GM21825 (cell line): ENCODE results near the gene STING1.
"Not testable (repeated sequence)": the region's sequence is repeated elsewhere in the genome, so short reads cannot be mapped to it uniquely, and the experiment has no call there.

ENCODE experiments used
- ATAC-seq: cut with Tn5 transposase; IDR thresholded peaks from one replicate; pipeline ENCODE4 v1.9.1; 2021; ENCODE audit warnings: mild to moderate bottlenecking, moderate library complexity; ENCODE audit not compliant: unreplicated experiment

The STING1 gene

DNA sequence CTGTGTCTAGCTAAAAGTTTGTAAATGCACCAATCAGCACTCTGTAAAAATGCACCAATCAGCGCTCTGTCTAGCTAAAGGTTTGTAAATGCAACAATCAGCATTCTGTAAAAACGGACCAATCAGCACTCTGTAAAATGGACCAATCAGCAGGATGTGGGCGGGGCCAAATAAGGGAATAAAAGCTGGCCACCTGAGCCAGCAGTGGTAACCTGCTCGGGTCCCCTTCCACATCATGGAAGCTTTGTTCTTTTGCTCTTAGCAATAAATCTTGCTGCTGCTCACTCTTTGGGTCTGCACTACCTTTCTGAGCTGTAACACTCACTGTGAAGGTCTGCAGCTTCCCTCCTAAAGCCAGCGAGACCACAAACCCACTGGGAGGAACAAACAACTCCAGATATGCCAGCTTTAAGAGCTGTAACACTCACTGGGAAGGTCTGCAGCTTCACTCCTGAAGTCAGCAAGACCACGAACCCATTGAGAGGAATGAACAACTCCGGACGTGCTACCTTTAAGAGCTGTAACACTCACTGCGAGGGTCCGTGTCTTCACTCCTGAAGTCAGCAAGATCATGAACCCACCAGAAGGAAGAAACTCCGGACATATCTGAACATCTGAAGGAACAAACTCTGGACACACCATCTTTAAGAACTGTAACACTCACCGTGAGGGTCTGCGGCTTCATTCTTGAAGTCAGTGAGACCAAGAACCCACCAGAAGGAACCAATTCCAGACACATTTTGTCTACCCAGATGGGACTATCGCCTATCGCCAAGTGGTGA lies 20.7 kb upstream of the STING1 start:
- not testable (repeated sequence) for ATAC-seq

DNA sequence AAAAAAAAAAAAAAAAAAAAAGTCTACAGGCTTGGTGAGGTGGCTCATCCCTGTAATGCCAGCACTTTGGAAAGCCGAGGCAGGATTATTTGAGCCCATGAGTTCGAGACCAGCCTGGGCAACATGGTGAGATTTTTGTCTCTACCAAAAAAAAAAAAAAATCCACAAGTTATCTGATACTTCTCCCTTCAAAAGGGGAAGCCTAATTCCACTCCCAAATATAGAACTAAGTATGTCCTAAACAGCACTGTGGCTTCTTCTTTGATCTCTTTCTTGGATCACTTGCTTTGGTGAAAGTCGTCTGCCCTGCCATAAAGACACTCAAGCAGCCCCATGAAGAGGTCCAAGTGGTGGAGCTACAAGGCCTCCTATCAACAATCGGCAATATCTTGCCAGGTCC lies 18.8 kb upstream of the STING1 start:
- no peak for ATAC-seq

DNA sequence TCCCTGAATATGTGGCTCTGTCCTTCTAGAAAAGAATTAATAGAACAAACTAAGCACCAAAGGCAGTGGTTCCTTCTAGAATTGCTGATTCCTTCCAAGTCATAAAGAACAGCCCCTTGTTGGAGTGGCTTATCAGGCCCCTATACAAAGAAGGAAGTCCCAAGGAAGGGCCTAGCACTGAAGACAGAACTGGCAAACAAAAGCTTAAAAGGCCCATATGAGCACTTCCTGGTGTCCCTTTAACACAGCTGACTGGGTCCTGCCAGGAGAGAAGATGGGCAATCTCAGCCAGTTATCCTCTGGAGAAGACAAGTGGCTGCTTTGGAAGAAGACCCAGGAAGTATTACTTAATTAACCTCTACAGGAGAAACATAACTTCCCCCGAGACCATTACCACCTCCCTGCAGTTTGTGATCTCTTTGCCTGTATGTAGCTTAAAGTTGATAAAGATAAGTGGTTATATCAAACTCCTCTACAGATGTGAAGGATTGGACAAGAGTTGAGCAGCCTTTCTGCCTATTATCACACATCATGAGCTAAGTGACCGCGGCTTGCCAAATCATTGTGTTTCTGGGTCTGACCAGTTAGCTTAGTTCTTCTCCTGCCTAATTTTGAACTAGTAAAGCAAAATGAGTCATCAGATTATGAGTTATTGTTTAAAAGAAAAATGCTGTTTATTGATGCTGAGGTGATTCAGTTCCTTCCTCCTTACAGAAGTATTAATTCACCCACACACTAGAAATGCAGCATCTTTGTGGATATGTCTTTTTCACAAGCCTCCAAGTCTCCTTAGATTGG lies 13.3 kb upstream of the STING1 start:
- ATAC-seq: no peak

DNA sequence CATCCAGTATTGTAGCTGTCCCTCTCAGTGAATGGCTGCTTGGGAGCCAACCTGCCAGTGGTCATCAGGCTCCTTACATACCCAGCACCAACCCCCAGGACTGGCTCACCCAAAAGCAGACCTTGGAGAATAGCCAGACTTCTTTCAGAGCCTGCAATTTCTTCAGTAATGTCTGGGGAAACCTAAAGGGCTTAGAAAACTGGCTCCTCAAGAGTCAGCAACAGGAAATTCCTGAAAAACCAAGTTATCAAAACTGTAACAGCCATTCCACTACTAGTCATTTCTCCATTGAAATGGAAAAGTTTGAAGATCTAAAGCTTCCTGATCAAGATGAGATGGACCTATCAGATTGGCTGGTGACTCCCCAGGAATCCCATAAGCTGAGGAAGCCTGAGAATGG lies 12.3 kb upstream of the STING1 start:
- no peak for ATAC-seq

DNA sequence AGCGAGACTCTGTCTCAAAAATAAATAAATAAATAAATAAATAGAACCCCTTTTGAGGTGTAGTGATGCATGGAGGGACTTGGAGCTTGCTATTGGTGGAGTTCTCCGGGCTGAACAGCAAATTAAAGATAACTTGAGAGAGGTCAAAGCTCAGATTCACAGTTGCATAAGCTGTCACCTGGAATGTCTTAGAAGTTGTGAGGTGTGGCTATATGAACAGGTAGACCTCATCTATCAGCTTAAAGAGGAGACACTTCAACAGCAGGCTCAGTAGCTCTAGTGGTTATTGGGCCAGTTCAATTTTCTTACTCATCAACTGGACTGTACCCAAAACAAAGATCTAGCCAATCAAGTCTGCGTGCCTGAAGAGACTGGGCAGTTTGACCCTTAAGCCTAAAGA lies 11.7 kb upstream of the STING1 start:
- ATAC-seq: no peak

DNA sequence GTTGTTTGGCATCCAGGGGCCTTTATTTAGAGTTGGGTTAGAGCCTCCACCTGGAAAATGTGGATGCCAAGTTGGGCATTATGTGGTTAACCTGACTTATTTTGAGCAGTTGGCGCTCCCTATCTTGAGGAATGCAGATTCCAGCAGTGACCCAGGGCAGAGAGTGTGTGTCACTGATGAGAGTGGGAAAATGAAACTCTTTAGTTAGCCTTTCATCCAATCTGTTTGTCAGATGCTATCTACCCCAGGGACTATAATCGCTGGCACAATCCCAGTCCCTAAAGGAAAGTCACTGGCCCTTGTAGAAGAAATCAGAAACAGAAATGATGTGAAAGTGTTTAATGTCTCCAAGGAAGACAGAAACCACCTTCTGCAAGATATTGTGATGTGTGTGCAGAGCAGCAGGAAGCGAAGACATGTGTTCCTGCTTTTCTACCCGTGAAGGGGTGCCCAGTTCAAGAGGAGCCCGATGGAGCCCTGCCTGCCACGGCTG lies 10.2 kb upstream of the STING1 start:
- ATAC-seq: no peak

DNA sequence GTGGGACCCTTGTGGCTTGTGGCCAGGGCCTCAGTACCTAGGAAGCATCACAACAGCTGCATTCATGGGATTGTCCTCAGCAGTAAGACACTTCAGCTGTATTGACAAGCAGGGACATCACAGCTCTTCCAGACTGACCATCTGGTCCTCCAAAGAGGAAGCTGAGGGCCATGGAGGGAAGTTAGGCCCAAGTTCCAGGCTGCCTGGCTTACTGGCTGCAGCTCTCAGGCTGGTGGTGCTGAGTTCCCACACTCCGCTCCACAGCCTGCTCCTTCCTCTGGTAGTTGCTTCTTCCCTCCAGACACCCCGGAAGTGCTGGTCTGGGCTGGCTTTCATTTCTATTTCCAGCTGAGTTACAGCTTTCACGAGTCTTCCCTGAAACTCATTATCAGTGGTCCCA lies 5.7 kb upstream of the STING1 start:
- ATAC-seq: no peak

DNA sequence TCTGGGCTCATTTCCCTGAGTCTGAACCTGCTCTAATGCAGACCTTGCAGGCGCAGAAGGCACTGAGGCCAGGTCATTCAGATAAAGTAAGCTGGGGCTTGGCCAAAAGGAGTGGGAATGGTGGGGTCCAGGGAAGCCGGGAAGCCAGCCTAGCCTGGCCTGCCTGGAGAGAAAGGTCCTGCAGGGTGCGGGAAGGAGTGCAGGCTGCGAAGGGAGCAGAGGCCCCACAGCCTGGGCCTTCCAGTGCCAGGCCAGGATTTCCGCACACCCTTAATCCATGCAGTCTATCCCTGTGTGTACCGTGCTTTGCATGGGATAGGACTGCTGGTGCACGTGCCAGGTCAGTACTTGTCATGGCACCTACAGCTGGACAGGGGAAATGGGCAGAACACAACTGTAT lies 3.6 kb upstream of the STING1 start:
- no peak for ATAC-seq

DNA sequence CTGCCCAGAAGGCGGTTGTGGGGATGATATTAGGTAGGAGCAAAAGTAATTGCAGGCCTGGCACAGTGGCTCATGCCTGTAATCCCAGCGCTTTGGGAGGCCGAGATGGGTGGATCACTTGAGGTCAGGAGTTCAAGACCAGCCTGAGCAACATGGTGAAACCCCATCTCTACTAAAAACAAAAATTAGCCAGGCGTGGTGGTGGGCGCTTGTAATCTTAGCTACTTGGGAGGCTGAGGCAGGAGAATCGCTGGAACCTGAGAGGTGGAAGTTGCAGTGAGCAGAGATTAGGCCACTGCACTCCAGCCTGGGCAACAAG lies 291 bp upstream of the STING1 start:
- not testable (repeated sequence) for ATAC-seq

DNA sequence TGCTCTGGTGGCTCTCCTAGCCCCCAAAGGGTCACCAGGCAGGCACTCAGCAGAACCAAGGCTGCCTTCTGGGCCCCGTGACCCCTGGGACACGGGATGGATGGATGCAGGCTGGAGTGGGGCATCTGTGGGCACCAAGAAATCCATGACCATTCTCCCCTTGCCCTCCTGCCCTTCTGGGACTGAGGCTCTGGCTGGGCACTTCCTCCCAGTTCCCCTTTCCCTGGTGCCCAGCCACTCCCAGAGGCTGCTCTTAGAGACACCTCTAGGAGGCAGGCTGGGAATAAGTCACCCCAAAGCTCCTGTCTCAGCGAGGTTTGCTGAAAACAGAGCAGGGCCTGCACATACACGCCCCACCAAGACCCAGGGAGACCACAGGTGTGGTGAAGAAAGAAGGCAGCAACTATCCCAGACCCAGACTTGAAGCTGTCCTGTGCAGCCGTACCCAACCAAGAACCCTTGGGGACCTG lies 943 bp downstream of the STING1 start:
- no peak for ATAC-seq

DNA sequence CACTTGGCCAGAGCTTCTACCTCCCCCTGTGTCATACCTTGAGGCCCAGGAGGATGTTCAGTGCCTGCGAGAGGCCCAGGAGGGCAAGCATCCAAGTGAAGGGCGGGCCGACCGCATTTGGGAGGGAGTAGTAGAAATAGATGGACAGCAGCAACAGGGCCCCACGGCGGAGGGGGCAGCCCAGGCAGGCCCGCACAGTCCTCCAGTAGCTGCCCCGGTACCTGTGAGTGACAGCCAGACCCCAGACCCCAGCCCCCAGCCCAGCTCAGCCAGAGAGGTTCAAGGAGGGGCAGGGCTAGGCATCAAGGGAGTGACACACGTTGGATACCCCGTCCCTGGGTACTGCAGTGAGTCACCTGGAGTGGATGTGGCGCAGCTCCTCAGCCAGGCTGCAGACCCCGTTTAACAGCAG lies 1.4 kb downstream of the STING1 start:
- no peak for ATAC-seq

DNA sequence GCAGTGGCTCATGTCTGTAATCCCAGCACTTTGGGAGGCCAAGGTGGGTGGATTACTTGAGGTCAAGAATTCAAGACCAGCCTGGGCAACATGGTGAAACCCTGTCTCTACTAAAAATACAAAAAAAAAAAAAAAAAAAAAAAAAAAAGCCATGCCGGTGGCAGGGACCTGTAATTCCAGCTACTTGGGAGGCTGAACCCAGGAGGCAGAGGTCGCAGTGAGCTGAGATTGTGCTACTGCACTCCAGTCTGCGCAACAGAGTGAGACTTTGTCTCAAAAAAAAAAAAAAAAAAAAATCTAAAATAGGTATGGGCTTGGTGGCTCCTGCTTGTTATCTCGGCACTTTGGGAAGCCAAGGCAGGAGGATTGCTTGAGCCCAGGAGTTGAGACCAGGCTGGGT lies 2.8 kb downstream of the STING1 start:
- not testable (repeated sequence) for ATAC-seq

DNA sequence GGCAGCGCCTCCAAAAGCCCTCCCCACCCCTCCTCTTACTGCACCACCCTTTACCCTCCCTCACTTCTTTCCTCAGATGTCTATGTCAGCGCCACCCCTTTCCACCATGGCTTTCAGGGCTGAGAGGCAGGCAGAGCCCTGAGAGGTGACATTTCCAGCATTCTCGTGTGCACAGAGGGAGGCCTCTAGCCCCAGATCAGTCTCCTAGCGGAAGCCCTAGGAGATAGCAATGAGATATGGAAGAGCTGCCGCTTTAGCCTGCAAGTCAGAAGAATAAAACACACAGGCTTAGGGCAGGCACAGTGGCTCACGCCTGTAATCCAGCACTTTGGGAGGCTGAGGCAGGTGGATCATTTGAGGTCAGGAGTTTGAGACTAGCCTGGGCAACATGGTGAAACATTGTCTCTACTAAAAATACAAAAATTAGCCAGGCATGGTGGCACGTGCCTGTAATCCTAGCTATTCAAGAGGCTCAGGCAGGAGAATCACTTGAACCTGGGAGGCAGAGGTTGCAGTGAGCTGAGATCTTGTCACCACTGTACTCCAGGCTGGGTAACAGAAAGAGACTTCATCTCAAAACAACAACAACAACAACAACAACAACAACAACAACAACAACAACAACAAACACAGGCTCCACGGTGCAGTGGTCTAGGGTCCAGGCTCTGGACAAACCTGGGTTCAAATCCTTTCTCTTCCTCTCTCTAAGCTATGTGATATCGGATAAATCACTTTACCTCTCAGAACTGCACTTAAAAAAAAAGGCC lies 3.7 kb downstream of the STING1 start:
- ATAC-seq: not testable (repeated sequence)

DNA sequence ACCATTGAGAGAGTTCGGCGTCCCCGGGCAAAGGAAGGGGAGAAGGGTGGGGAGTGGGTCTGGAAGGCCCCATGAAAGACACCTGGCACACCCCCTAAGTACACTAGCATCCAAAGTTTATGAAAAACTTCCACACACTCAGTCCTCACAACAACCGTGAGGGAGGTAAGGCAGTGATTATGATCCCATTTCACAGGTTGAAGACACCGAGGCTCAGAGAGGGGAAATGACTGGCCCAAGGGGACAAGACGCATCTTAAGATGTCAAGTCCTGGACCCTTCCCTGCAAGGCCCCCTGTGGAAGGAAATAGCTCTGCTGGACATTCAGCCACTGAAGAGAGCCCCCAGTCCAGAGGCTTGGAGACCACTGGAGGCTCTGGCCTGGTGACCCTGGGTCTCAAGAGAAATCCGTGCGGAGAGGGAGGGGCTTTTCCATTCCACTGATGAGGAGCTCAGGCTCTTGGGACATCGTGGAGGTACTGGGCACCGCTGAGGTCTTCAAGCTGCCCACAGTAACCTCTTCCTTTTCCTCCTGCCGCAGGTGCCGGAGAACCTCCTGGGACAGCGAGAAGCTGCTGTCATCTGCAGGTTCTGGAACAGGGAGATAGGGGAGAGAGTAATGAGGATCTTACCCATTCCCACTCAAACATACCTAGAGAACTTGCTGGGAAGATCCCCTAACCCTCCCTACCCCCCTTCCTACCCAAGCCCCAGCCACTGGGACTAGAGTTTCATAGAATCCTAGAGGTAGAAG lies 6.5 kb downstream of the STING1 start:
- no peak for ATAC-seq

DNA sequence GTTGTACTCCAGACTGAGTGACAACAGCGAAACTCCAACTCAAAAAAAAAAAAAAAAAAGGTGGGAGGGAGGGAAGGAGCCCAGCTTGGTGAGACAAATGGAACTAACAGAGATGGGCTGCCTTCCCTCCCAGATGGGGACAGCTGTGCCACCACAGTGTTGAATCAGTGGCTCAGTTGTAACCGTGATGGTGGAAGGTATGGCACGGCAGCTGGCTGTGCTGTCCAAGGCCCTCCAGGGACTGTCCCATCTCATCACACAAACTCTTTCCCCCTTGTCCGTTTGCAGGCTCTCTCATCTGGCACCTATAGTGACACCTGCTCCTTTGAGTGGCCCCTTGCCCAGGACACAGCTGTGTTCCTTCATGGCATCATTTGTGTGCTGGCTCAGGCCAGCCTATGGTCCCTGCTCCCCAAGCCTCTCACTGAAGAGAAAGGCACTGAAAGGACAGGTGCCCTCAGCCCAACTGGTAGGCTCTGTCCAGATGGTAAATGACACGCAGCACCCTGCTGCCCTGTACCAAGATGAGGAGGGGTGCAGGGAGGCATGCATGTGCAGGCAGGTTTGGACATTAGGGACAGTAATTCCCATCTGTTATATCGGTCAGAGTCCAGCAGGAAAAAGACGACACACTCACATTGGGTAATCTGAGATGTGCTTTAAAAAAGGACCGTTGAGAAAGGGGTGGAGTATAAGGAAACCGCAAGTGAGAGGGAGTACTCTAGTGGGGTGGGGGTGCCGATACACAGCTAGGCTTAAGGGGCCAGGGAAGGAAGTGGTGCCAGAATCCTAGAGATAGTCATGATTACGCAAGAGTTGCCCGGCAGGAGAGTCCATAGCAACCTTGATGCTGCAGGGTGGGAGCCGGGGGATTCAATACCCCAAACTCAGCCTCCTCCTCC lies 7.4 kb downstream of the STING1 start:
- no peak for ATAC-seq

DNA sequence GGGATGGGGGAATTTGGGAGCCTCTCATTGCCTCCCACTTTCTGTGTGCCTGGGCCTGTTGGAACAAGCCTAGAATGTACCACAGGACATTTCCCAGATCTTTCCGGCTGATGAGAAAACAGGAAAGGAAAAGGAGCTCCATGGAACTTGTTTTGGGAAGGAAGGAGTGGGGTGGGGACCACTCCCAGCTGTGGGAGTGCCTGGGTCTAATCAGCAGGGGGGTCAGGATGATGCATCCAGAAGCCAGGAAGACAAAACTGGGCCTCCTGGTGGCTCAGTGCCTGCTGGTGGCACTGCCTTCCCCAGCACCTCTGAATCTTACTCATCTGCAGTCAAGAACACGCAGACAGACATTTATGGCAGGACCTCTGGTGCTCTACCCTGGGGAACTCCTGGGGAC lies 9.0 kb downstream of the STING1 start:
- ATAC-seq: no peak

DNA sequence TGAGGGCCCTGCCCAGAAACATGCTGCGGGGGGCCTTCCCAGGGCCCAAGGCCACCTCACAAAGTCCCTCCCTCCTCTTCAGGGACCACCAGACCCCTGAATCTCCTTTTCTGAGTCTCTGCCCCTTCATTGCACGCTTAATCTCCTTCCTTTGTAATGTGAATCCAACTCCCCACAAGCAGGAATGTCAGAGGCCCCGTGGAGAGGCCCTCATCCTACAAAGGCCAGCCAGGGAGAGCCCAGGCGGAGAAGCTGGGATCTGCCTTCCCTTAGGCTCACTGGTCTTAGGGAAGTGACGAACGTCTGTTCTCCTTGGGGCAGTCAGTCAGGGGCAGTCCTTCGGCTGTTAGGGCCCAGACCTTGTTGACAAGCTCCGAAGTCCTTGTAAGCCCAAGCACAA lies 9.5 kb downstream of the STING1 start:
- no peak for ATAC-seq

DNA sequence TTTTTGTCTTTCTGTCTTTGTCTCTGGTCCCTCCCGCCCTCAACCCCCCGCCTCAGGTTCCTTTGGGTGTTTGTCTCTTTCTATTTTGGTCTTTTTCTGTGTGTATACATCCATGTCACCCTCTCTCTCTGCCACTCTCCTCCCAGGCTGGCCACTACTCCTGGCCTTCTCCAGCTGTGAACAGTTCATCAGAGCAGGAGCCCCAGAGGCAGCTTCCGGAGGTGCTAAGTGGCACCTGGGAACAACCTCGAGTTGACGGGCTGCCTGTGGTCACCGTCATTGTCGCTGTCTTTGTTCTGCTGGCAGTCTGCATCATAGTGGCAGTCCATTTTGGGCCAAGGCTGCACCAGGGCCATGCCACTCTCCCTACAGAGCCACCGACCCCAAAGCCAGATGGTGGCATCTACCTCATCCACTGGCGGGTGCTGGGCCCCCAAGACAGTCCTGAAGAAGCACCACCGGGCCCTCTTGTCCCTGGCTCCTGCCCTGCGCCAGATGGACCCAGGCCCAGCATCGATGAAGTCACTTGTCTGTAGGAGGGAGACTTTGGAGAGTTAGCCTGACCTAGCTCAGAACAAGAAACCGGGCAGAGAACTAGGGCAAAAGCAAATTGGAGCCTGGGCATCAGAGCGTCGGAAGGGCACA lies 10.1 kb downstream of the STING1 start:
- ATAC-seq: no peak

DNA sequence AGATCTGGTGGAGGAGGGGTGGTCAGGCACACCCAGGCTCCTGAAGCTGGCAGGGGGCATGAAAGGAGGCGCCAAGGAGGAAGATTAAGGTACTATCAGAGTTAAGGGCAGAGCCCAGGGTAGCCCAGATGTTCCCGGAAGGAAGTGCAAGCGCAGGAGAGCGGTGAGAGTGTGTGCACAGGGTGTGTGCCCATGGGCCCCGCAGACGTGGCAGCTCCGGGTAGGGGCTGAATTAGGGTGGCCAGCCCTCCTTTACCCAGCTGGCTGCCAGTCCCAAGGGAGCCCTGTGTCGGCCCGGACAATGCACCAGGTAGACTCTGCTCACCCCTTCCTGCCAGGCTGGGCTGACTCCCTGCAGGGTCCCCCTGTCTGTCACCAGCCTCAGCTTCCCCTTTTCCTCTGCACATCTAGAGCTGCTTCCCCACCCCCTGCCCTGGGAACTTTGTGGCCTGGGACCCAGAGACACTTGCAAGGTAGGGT lies 11.7 kb downstream of the STING1 start, which contains the start of gene SMIM33:
Gene SMIM33 (plus strand): TSS at position 184 of the 480 bp plus-strand sequence. CDS start 118 bp downstream, at position 302.
- no peak for ATAC-seq
